ENCODE data around the gene LRMDA. TPM values are rescaled to one million over a fixed set of nuclear protein-coding genes. Genes with fewer than 3 reads are reported as not detected.

LRMDA gene
- total and polyA plus RNA-seq, 2 of the 13 experiments (the other 11 are each of a cell fraction or from before 2014, with no cell fraction given): 13.4 to 22.0 TPM

- TF ChIP-seq CSRNP1 (CRISPR knock-in tag; IDR thresholded peaks at IDR 0.05) (no peak), ZBTB46 (CRISPR knock-in tag; IDR thresholded peaks at IDR 0.05; ENCODE audit: borderline replicate concordance) (no peak), ZBTB42 (CRISPR knock-in tag; IDR thresholded peaks at IDR 0.05) (no peak), ZNF331 (CRISPR knock-in tag; IDR thresholded peaks at IDR 0.05) (no peak), ZNF781 (CRISPR knock-in tag; IDR thresholded peaks at IDR 0.05; ENCODE audit: borderline replicate concordance, not compliant biosample characterization) (no peak), ZNF430 (CRISPR knock-in tag; IDR thresholded peaks at IDR 0.05) (no peak), SP2 (CRISPR knock-in tag; IDR thresholded peaks at IDR 0.05) (no peak), ZC3H13 (CRISPR knock-in tag; IDR thresholded peaks at IDR 0.05) (no peak), ADNP (CRISPR knock-in tag; IDR thresholded peaks at IDR 0.05) (no peak), GZF1 (CRISPR knock-in tag; IDR thresholded peaks at IDR 0.05) (no peak), TFAP4 (IDR thresholded peaks at IDR 0.05; ENCODE audit: borderline replicate concordance, low read depth) (peak; percentile 55; the same call in 1 of the 2 replicates), ZNF343 (CRISPR knock-in tag; IDR thresholded peaks at IDR 0.05) (no peak), ARID5B (CRISPR knock-in tag; IDR thresholded peaks at IDR 0.05) (peak; percentile 55), RBM22 (optimal IDR thresholded peaks at IDR 0.05; ENCODE audit: low read length) (no peak), RFX1 (IDR thresholded peaks at IDR 0.05) (no peak), ZNF740 (CRISPR knock-in tag; IDR thresholded peaks at IDR 0.05) (no peak), TOE1 (CRISPR knock-in tag; IDR thresholded peaks at IDR 0.05) (no peak), LCORL (IDR thresholded peaks at IDR 0.05) (no peak), LCORL (CRISPR knock-in tag; IDR thresholded peaks at IDR 0.05) (peak; percentile 63; the same call in 1 of the 2 replicates), ZNF230 (CRISPR knock-in tag; IDR thresholded peaks at IDR 0.05) (no peak; the same call in 1 of the 2 replicates), MYC (CRISPR knock-in tag; IDR thresholded peaks at IDR 0.05; ENCODE audit: borderline replicate concordance) (no peak), ZNF335 (CRISPR knock-in tag; IDR thresholded peaks at IDR 0.05) (no peak)
Measured at GRCh38 chr10:75495434-75496190, 64.2 kb downstream of the LRMDA start (continued).

Data from HepG2 (cell line).